HG02840 (cell line): ENCODE results near the gene VBP1.
"Not testable (repeated sequence)": the region's sequence is repeated elsewhere in the genome, so short reads cannot be mapped to it uniquely, and the experiment has no call there.

Experiments
- ATAC-seq: cut with Tn5 transposase; IDR thresholded peaks from one replicate; pipeline ENCODE4 v1.9.1; 2021; ENCODE audit warnings: mild to moderate bottlenecking, moderate library complexity, moderate number of reproducible peaks; ENCODE audit not compliant: unreplicated experiment, low FRiP score

VBP1 gene

DNA sequence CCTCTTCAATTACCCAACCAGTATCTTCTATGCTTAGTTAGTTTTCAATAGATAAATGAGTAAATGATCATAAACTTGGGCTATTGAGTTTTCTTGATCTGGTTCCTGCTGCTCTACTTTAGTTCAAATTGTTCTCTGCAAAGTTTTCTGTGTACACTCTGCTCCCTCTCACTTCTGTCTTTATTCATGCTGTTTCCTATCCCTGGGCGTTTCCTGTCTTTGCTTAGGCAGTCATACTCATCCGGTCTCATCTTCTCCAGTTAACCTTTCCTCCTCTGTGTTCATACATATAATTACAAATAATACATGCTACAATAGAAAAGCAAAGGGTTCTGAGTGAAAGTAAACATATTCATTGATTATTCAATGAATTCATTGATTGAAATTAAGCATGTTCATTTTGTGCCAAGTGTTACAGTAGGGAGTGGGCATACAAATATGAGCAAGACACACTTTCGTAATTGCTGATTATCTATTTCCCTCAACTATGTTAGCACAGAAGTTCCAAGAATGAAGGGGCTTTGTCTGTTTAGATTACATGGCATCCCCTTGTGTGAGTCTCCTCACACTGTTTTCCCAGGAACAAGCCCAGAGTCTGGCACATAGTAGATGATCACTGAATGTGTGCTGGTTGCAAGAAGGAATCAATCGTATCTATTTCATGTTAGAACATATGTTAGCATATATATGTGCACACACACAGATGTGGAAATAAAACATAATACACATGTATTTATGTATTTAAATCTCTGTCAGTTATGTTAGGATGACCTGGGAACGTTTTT, 46.9 kb downstream of the VBP1 start:
- ATAC-seq = no peak

DNA sequence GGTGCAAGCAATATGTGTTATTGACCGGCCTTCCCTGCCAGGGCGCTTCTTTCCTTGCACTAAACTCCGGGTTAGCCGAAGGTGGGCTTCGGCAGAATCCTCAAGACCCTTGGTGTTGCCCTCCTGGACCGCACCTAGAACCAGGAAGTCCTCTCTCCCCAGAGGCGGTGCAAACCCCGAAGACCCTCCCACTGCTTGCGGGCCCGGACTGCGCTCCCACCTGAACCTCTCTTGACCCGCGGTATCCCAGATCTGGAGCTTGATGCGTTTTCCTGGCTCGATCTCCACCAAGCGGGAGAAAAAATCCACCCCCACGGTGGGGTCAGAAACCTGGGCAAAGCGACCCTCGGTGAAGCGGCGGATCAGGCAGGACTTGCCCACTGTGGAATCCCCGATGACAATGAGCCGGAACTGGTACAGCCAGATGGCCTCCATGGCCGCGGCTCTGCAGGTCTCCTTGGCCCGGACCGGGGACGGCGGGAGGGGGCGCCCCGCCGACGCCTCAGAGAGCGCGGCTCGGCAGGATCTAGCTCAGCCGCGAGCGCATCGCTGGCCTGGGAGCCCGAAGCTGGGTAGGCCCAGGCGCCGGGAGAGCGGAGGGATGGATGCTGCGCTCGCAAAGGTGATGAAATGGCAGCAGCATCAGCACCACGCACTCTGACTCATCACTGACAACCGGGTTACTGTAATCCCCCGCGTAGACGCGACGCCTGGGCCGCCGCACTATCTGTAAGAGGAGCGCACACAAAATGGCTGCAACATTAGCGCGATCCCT, 47.8 kb downstream of the VBP1 start, which contains the start of gene RAB39B:
RAB39B (minus strand) TSS at position 638 of the 775 bp plus-strand sequence; CDS start at position 435, 203 bp downstream.
- ATAC-seq = peak; percentile 88

DNA sequence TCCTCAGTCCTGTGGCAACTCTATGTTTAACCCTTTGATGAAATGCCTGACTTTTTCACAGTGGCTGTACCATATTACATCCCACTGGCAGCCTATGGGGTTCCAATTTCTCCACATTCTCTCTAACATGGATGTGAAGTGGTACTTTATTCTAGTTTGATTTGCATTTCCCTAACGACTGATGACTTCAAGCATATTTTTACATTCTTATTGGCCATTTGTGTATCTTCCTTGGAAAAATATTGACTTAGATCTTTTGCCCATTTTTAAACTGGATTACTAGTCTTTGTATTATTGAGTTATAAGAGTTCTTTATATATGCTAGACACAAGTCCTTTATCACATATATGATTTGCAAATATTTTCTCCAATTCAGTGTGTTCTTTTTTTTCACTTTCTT, 50.2 kb downstream of the VBP1 start:
- no peak for ATAC-seq

DNA sequence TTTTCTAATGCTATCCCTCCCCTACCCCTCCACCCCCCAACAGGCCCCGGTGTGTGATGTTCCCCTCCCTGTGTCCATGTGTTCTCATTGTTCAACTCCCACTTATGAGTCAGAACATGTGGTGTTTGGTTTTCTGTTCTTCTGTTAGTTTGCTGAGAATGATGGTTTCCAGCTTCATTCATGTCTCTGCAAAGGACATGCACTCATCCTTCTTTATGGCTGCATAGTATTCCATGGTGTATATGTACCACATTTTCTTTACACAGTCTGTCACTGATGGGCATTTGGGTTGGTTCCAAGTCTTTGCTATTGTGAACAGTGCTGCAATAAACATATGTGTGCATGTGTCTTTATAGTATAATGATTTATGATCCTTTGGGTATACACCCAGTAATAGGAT, 51.7 kb downstream of the VBP1 start:
- ATAC-seq = not testable (repeated sequence)

DNA sequence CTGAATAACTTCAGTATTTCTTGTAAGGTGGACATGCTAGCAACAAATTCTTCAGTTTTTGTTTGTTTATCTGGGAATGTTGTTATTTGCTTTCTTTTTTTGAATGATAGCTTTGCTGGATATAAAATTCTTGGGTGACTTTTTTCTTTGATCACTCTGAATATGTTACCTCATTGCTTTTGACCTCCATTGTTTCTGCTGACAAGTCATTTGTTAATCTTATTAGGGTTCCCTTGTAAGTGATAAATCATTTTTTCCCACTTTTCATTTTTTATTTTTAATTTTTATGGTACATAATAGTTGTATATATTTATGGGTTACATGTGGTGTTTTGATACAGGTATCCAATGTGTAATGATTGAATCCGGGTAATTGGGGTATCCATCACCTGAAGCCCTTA, 54.7 kb downstream of the VBP1 start:
- ATAC-seq = no peak

DNA sequence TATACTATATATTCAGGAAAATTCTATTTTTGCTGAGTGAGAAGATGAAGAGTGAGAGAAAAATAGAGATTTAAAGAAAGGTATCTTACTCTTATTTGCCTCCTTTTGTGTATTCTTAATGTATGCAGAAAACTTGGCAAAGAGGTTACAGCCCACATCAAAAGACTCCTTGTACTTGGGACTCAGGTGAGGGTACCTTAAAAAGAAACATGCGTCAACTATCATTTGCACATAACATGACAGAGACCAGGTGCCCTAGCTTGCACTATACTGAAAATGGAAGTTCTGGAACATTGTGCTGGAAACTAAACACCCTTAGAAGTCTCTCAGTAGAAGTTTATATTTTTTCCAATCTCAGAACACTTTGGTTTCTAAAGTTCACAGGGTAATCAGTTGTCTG, 63.6 kb downstream of the VBP1 start:
- no peak for ATAC-seq
